Measurements from ENCODE around the gene CCDC24. TPM values are rescaled to one million over a fixed set of nuclear protein-coding genes. Genes with fewer than 3 reads are reported as not detected.
A peak's percentile ranks its signal among the peaks of the same experiment; 100 is the strongest.

Gene CCDC24
- total and polyA plus RNA-seq, 10 donors, result 3.3 to 25.9 (median 5.6) TPM

DNA sequence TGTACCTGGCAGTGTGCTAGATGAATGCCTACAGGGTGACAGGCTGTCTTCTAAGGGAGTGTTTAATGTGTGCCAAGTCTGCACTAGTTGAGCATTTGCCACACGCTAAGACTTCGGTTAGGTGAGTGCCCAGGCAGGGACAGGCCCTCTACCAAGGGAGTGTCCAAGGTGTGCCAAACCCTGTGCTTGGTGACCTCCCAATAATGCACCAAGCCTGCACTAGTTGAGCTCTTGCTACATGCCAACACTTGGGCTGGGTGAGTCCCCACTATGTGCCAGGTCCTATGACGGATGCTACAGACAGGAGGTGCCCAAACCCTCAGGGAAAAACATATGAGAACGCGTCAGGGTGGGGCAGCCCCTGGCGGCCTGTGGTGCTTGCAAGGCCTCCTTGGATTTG lies 29.1 kb downstream of the CCDC24 start:
- Histone ChIP-seq H3K27me3 (replicated peaks in 1 of 7) (no peaks in the 10 kb centered on the region), H3K9me3 (no peaks in the 10 kb centered on the region), H3K36me3 (no peaks in the 10 kb centered on the region), H3K4me3 (no peak overlapping the region), H3K4me1 (peaks cover 0 to 12% (median 0%) of the 10 kb centered on the region in 6 donors), H3K27ac (no peak overlapping the region)
- WGBS, 5 donors, result 79 to 91% (median 87%) methylated on average over 4 to 6 of the region's 6 CpGs
- TF ChIP-seq POLR2A (IDR thresholded peaks at IDR 0.05) (no peak), POLR2AphosphoS5 (IDR thresholded peaks at IDR 0.05) (no peak)
- TF ChIP-seq, protein P1, sequence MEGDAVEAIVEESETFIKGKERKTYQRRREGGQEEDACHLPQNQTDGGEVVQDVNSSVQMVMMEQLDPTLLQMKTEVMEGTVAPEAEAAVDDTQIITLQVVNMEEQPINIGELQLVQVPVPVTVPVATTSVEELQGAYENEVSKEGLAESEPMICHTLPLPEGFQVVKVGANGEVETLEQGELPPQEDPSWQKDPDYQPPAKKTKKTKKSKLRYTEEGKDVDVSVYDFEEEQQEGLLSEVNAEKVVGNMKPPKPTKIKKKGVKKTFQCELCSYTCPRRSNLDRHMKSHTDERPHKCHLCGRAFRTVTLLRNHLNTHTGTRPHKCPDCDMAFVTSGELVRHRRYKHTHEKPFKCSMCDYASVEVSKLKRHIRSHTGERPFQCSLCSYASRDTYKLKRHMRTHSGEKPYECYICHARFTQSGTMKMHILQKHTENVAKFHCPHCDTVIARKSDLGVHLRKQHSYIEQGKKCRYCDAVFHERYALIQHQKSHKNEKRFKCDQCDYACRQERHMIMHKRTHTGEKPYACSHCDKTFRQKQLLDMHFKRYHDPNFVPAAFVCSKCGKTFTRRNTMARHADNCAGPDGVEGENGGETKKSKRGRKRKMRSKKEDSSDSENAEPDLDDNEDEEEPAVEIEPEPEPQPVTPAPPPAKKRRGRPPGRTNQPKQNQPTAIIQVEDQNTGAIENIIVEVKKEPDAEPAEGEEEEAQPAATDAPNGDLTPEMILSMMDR (IDR thresholded peaks at IDR 0.05 in 8 of 11, conservative IDR thresholded peaks at IDR 0.05 in 3 of 11), result no peak
- no peak for DNase-seq
- intact Hi-C loops (cut with DNase I; ENCODE audit: low total_unique reads), result no loop called here

DNA sequence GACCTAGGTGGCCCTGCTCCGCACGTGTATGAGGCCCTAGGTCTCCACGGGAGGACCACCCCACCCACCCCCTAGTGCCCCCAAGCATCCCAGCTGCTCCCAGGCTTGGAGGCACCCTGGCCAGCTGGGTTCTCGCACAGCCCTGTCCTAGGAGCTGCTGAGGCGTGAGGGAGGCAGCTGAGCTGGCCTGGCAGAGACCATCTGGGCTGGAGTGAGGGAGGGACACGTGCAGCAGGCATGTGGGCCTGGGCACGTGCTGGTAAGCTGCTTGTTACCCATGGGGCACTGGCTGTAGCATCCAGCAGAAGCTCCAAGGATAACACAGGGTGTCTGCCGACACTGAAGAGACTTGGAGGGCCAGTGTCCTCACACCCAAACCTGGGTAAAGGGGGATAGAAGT lies 29.8 kb downstream of the CCDC24 start:
- Histone ChIP-seq H3K27ac (no peak overlapping the region), H3K27me3 (replicated peaks in 1 of 7) (no peaks in the 10 kb centered on the region), H3K36me3 (no peaks in the 10 kb centered on the region), H3K4me3 (no peak overlapping the region), H3K9me3 (no peaks in the 10 kb centered on the region), H3K4me1 (peaks cover 0 to 19% (median 1%) of the 10 kb centered on the region in 6 donors)
- TF ChIP-seq POLR2A (IDR thresholded peaks at IDR 0.05) (no peak), POLR2AphosphoS5 (IDR thresholded peaks at IDR 0.05) (no peak)
- TF ChIP-seq, protein P1 (IDR thresholded peaks at IDR 0.05 in 8 of 11, conservative IDR thresholded peaks at IDR 0.05 in 3 of 11), result no peak
- no peak for DNase-seq
- intact Hi-C loops (cut with DNase I; ENCODE audit: low total_unique reads), result no loop called here
- WGBS, 5 donors, result 83 to 96% (median 87%) methylated on average over 4 to 8 of the region's 8 CpGs

DNA sequence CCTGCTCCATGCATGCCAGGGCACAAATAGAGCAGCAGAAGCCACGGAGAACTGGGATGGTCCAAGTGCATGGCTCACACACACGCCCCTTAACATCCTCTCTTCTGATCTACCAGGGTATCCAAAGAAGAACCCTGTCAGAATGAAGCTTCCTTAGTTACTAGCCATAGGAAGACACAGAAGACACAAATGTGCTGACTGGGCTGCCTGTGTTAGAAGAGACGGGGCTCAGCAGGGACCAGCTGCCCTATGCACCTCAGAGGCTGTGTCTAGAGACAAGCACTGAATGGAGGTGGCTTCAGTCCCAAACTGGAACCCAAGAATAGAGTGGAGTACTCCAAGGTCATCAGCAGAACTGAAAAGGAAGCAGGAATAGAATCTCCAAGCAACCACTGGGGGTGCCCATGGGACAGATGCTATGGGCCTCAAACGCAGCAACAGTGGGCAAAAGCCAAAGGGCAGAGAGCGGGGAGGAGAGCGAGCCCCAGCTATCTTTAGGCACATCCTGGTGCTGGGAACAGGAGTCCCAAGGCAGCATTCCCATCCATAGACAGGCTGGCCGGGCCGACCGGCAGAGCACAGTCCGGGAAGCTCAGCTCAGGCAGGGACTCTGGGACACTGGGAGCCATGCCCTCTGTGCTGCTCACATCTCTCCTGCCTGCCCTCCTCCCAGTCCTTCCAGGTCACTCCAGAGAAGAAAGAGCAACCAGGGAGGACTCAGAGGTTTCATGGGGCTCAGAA lies 30.4 kb downstream of the CCDC24 start:
- WGBS, 5 donors, result 88 to 93% (median 90%) methylated on average over 9 to 10 of the region's 10 CpGs
- DNase-seq, result no peak
- TF ChIP-seq POLR2AphosphoS5 (IDR thresholded peaks at IDR 0.05), result no peak
- TF ChIP-seq, protein P1 (IDR thresholded peaks at IDR 0.05 in 8 of 11, conservative IDR thresholded peaks at IDR 0.05 in 3 of 11), result no peak
- no peak for TF ChIP-seq POLR2A (IDR thresholded peaks at IDR 0.05)

DNA sequence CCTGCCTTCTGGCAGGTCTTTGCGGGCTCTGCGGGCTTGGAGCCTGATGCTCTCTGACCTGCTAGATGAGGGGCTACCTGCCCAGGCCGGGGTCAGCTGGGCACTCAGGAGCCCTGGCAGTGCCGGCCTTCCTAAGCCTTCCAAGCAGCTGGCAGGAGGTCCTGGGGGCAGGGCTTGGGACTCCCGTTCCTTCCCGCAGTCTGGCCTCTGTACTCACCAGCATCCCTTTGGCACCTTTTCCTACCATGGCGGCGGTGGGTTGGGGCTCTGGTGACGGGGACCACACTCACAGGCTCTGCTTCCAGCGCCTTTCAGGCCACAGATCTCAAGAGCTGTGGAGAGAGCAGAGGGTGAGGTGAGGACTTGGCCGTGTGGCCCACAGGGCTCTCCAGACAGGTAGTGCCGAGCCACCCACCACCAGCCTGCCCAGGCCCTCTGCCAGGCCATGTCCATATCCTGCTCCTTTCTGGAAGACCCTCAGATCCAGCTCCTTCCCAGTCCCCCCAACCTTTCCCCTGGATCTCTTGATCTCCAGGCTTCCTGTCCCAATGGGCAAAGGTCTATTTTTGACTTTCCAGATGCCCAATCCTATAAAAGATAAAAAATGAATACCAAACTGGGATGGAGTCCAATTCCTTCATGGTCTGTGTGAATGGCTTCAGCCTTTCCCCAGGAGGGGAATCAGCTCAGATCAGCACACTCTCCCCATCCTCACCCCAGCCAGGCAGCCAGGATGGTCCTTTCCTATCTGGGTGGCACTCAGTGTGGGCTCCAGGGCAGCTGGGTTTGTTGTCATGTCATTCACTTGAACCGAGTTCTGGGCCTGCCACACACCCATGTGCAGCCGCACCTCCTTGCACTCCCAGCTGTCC lies 32.9 kb downstream of the CCDC24 start:
- intact Hi-C loops (cut with DNase I; ENCODE audit: low total_unique reads), result no loop called here
- H3K36me3 ChIP-seq, result no peaks in the 10 kb centered on the region
- peaks cover 1 to 27% (median 8%) of the 10 kb centered on the region in 6 donors for H3K4me1 ChIP-seq
- WGBS, 5 donors, result 87 to 96% (median 91%) methylated on average over 9 to 14 of the region's 14 CpGs
- peak overlapping the region in 1 of 8 donors; percentile 50 for H3K27ac ChIP-seq
- H3K27me3 ChIP-seq (replicated peaks in 1 of 7), result no peaks in the 10 kb centered on the region
- no peaks in the 10 kb centered on the region for H3K9me3 ChIP-seq
- no peak overlapping the region for H3K4me3 ChIP-seq
- peak; percentile 67 for DNase-seq
- TF ChIP-seq, protein P1 (IDR thresholded peaks at IDR 0.05 in 8 of 11, conservative IDR thresholded peaks at IDR 0.05 in 3 of 11), result no peak
- TF ChIP-seq POLR2AphosphoS5 (IDR thresholded peaks at IDR 0.05) (no peak), POLR2A (IDR thresholded peaks at IDR 0.05) (no peak)

More for the DNA sequence above, 30.4 kb downstream of the CCDC24 start:
- Histone ChIP-seq H3K4me1 (peaks cover 0 to 21% (median 1%) of the 10 kb centered on the region in 6 donors), H3K27me3 (replicated peaks in 1 of 7) (no peaks in the 10 kb centered on the region), H3K27ac (no peak overlapping the region), H3K4me3 (no peak overlapping the region), H3K9me3 (no peaks in the 10 kb centered on the region), H3K36me3 (no peaks in the 10 kb centered on the region)
- intact Hi-C loops (cut with DNase I; ENCODE audit: low total_unique reads), result no loop called here
